GM18499 (cell line): ENCODE data around the gene WNT5B.

ENCODE experiments used
- ATAC-seq: cut with Tn5 transposase; IDR thresholded peaks from one replicate; pipeline ENCODE4 v1.9.1; 2021; ENCODE audit warnings: moderate number of reproducible peaks; ENCODE audit not compliant: insufficient read depth, unreplicated experiment

WNT5B gene

GRCh38 chr12:1622406-1622805, 6.6 kb upstream of the WNT5B start:
- ATAC-seq, result no peak

GRCh38 chr12:1629338-1630132, 504 bp downstream of the WNT5B start:
- ATAC-seq, result no peak

- ATAC-seq, result no peak
Observed at GRCh38 chr12:1630133-1630826, 1.2 kb downstream of the WNT5B start.

- no peak for ATAC-seq
Observed at GRCh38 chr12:1630827-1631591, 2.0 kb downstream of the WNT5B start.

GRCh38 chr12:1632702-1633101, 3.7 kb downstream of the WNT5B start:
- no peak for ATAC-seq

GRCh38 chr12:1633459-1633858, 4.4 kb downstream of the WNT5B start:
- no peak for ATAC-seq

GRCh38 chr12:1634149-1634548, 5.1 kb downstream of the WNT5B start:
- ATAC-seq, result no peak

- no peak for ATAC-seq
Observed at GRCh38 chr12:1634590-1635191, 5.7 kb downstream of the WNT5B start.

GRCh38 chr12:1635301-1636095, 6.5 kb downstream of the WNT5B start:
- no peak for ATAC-seq

GRCh38 chr12:1638203-1638602, 9.2 kb downstream of the WNT5B start:
- ATAC-seq, result no peak

GRCh38 chr12:1639538-1639937, 10.5 kb downstream of the WNT5B start:
- no peak for ATAC-seq

GRCh38 chr12:1640328-1641234, 11.6 kb downstream of the WNT5B start:
- no peak for ATAC-seq

GRCh38 chr12:1642513-1642912, 13.5 kb downstream of the WNT5B start:
- ATAC-seq, result no peak

GRCh38 chr12:1643043-1643442, 14.0 kb downstream of the WNT5B start:
- no peak for ATAC-seq

- no peak for ATAC-seq
Observed at GRCh38 chr12:1643905-1644533, 15.0 kb downstream of the WNT5B start.

- ATAC-seq, result no peak
Observed at GRCh38 chr12:1644534-1645438, 15.8 kb downstream of the WNT5B start.

GRCh38 chr12:1645819-1646218, 16.8 kb downstream of the WNT5B start:
- ATAC-seq, result no peak
